HG03575 (cell line): Measurements from ENCODE around the gene SBNO2.

Experiments
- ATAC-seq: cut with Tn5 transposase; IDR thresholded peaks from one replicate; pipeline ENCODE4 v1.9.1; 2021; ENCODE audit not compliant: unreplicated experiment, insufficient number of reproducible peaks, low FRiP score; ENCODE audit errors: extremely low read depth

Gene SBNO2

GRCh38 chr19:1171755-1172352 is 2.2 kb downstream of the SBNO2 start:
- ATAC-seq: no peak

GRCh38 chr19:1170938-1171754 is 2.9 kb downstream of the SBNO2 start:
- ATAC-seq: no peak

DNA sequence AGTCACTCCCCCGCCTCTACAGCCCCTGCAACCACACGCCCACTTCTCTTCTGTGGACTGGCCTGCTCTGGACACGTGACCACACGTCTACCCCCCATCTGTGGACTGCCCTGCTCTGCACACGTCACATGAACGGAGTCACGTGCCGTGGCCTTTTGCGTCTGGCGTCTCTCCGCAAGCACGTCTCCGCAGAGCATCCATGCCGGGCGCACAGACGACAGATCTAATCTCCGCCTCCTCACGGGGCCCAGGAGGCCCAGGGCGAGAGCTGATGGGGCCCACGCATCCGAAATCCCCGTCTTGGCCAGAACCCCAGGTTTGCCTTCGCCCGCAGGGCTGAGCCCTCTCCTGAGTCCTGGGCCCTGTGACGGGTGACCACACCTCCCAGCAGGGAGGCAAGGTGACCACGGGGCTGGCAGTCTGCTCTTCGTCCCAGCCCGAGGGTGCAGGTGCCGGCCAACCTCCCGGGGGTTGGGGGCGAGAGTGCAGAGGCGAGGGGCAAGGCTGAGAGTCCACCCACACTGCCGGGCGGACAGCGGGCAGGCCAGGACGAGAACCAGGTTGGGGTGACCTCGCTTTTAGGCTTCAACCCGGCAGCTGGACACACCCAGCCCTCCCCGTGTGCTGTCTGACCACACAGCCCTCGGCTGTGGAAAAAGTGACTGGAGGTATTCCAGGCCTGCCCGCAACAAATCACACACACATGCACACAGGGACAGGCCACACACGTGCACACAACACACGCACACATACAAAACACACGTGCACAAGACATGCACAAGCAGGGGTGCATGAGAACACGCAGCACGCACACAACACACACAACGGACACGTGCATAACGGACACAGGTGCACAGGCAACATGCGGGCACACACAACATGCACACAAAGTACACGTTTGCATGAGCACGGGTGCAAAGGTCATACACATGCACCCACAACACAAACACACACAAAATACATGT is 3.9 kb downstream of the SBNO2 start:
- no peak for ATAC-seq

DNA sequence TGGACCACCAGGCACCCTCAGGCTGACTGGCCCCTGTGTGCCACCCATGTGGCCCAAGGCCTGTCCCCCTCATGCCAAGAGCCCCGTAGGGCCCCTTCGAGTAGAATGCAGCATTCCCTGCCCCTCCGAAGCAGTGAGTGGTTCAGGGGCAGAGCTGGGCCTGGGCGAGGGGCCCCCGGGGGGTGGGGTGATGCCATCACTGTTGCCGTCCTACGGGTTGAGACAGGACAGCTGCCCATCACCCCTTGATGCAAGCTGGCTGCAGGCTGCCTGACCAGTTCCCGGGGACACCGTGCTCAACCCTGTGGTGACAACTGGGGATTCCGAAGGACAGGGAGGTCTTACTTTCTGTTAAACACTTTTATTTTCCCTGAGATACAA is 4.7 kb downstream of the SBNO2 start:
- no peak for ATAC-seq

DNA sequence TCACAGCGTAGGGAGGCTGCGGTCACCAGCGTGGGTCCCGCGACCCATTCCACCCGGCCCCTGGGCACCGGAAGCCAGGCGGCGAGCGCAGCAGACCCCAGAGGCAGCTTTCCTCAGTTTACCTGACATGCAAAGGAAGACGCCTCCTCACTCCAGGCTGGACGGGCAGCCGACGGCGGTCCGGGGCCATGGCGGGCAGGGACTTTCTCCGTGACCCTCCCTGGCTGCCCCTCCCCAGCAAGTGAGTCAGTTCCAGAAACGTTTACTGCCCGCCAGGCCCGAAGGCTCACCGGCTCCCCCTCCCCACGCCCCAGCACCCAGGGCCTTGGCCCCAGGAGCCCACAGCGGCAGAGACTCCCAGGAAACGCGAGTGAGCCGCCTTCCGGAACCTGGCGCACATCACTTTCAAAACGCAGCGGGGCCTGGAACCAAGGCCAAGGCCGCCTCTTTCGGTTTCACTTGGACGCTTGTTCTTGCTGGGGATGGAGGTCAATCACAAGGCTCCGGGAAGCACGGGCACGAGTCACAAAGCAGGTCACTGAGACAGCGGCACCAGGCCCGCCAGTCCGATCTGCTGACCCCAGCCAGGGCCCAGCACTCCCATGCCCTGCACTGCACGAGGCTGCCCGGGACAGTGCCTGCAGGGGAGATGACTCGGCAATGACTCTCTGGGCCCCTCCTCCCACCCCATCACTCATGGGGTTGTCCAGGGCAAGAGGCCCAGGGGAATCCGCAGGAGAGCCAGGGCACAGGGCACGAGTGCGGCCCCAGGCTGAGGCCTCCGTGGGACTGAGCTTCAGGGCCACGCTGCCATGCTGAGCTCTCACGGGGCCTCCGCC is 5.3 kb downstream of the SBNO2 start:
- ATAC-seq: no peak

GRCh38 chr19:1167687-1168571 is 6.1 kb downstream of the SBNO2 start:
- ATAC-seq: no peak

DNA sequence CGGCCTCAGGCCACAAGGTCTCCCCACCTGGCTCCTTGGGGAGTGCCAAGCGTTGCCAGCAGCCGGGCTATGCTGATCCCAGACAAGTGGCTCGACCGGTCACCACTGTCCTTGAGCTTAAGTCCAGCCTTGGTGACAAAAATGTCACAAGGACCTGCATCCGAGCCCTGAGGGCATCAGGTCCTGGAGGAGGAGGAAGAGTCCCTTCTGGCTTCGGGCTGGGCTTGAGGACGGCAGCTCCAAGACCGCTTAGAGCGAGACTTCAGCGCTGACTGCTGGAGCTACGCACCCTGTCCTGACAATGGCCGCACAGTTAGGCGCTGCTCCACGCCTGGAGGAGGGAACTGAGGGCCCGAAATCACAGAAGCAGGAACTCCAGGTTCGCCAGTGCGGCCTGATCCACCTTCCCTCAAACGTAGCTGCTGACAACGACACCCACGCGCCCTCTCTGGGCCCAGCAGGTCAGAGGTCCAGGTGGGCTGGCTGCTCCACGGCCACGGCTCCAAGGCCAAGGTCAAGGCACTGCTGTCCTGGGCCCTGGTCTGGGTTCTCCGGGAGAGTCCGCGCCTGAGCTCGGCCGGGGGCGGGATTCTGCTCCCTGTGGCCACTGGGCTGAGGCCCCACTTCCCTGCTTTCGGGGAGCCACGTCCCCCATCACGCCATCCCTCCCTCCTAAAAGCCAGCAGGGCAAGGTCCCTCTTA is 7.0 kb downstream of the SBNO2 start:
- no peak for ATAC-seq

DNA sequence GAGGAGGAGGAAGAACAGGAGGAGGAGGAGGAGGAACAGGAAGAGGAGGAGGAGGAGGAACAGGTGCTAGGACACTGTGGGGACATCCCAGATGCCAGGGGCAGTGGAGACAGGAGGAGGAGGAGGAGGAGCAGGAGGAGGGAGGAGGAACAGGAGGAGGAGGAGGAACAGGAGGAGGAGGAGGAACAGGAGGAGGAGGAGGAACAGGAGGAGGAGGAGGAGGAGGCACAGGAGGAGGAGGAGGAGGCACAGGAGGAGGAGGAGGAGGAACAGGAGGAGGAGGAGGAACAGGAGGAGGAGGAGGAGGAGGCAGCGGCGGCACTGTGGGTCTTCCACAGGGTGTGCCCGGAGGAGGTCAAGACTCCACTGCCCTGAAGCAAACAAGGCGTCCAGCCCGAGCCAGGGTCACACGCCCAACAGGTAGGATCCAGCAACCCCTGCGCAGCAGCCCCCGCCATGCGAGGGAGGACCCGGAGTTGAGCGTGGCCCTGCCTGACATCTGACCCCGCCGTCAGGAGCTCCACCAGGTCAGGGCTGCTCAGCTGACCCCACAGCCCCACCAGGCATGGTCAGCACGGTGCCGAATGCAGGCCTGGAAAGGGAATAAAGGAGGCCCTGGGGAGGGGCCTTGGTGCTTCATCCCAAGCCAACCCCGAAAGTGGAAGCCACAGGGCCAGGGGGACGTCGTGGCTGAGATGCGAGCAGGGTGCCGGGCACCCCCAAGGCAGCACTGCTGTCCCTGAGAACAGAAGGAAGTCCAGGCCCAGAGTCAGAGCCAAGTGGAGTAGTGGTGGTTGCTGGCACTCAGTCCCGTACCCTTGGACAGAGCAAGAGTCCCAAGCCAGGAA is 9.2 kb downstream of the SBNO2 start:
- no peak for ATAC-seq

DNA sequence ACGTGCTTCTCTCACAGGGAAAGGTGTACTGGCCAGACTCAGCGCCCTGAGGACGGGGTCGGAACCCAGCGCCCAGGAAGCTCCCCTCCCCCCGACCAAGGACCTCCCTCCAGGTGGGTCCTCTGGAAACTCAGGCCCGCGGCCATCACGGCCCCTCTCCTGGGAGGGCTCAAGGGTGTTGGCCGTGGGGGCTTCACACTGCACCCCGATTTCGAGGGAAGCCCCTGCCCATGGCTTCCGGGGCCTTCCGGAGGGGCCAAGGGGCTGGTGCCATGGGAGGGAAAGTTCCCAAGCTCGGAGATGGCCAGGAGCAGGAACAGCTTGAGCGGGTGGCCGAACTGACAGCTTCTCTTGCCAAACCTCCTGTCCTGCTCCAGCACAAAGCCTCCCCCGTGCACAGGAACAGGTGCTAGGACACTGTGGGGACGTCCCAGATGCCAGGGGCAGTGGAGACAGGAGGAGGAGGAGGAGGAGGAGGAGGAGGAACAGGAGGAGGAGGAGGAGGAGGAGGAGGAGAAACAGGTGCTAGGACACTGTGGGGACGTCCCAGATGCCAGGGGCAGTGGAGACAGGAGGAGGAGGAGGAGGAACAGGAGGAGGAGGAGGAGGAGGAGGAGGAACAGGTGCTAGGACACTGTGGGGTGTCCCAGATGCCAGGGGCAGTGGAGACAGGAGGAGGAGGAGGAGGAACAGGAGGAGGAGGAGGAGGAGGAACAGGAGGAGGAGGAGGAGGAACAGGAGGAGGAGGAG is 10.0 kb downstream of the SBNO2 start:
- ATAC-seq: no peak

- ATAC-seq: no peak
Measured at GRCh38 chr19:1163283-1163933, 10.7 kb downstream of the SBNO2 start.

DNA sequence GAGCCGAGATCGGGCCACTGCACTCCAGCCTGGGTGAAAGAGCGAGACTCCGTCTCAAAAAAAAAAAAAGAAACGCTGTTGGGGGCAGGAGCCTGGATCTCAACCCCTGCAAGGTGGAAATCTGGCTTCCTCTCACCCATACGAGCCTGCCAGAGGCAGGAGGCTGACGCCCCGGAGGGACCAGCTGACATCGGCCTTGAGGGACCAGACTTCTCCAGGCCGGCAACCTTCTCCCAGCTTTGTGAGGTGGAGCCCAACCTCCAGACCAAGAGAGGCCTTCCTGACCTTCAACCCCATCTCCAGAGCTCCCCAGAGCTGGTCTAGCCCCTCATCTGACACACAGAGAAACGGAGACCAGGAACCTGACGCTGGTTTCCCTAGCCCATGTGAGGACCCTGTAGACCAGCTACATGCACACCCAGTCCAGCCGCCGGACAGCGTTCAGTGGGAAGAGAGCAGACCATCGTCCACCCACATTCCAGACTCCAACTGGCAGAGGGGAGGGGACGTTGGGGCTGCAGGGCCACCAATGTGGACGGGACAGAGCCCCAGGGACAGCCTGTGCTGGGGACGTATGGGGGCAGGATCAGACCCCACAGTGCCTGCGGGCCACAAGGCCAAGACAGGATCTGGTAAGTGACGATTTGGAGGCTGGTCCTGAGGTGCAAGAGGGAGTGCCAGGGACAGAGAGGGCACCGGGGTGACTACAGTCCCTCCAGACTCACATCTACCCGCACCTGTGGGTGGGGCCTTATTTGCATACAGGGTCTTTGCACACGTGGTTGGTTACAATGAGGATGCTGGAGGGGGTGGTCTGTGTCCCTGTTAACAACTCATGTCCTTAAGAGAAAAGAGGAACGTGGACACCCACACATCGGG is 11.4 kb downstream of the SBNO2 start:
- no peak for ATAC-seq

DNA sequence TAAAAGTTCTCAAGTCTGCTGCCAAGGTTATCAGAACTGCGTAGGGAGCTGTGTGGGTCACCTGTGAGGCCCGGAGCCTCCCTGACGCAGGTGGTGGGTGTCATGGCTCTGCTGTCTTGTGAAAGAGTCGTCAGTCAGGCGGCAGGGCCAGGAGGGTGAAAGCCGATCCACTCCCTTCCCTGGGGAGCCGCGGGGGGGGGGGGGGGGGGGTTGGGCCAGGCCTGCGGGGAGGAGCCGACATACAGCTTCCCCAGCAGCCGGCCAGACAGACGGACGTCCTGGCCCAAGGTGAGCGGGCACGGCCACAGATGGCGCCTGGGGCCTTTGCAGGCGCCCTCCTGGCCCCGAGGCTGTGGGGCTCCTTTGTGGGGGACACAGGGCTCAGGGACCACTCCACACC is 12.4 kb downstream of the SBNO2 start:
- ATAC-seq: no peak

GRCh38 chr19:1159864-1160595 is 14.0 kb downstream of the SBNO2 start:
- ATAC-seq: no peak

DNA sequence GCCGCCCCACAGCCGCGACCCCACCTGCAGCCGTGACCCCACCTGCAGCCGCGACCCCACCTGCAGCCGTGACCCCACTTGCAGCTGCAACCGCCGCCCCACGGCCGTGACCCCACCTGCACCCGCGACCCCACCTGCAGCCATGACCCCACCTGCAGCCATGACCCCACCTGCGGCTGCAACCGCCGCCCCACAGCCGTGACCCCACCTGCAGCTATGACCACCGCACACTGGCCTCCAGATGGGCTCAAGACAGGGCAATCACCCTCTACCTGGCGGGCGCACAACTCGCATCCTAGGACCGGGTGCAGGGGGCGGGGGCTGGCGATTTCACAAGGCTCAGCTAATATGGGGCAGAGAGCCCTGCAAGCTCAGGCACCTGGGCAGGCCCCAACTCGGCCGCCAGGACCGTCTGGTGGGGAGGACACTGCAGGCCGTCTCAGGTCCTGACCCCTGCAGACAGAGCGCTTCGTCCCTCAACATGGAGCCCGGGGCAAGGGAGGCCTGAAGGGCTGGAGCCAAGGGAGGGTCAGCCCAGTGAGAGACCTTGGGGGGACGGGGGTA is 15.1 kb downstream of the SBNO2 start:
- ATAC-seq: no peak
